GM21825 (cell line): ENCODE measurements around the gene ANXA3.
A peak's percentile ranks its signal among the peaks of the same experiment; 100 is the strongest.
"Not testable (repeated sequence)": the region's sequence is repeated elsewhere in the genome, so short reads cannot be mapped to it uniquely, and the experiment has no call there.

Source experiments
- ATAC-seq: cut with Tn5 transposase; IDR thresholded peaks from one replicate; pipeline ENCODE4 v1.9.1; 2021; ENCODE audit warnings: mild to moderate bottlenecking, moderate library complexity; ENCODE audit not compliant: unreplicated experiment

Gene ANXA3

GRCh38 chr4:78569306-78569821, 17.8 kb downstream of the ANXA3 start:
- ATAC-seq: no peak

GRCh38 chr4:78570117-78570516, 18.5 kb downstream of the ANXA3 start:
- no peak for ATAC-seq

DNA sequence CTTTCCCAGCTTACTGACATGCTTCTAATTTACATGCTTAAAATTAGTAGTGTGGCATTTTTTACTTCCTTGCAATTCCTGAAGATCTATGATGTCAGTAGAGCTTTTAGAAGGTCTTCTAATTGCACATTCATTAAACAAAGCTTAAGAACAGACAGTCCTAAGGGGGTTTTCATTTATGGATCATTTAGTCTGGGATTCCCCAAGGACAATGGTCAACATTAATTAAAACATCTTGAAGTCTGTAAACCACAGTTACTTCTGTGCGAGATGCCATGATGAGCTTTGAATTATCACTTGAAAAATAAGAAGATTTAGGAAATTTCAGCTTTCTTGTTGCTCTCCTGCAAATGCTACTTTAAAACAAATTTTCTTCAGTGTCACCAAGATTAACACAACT, 20.2 kb downstream of the ANXA3 start:
- no peak for ATAC-seq

- ATAC-seq: no peak
These were observed 27.3 kb downstream of the ANXA3 start for GRCh38 chr4:78578674-78579425.

DNA sequence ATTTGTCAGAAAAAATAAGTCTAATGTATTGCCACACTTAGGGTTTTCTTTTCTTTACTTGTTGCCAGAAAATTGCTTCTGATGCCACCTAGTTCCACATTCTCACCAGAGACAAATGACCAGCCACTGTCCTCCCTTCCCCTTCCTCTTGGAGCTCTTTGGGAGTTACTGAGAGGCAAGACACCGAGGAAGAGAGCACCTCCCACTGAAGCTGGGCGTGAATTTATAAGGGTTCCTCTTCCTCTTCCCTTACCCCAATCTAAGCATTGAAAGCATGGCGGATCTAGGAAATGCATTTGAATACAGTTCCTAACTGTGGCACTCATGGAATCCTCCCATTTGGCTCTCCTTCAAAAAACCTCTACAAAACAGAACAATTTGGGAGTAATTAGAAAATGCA, 30.0 kb downstream of the ANXA3 start:
- no peak for ATAC-seq

- ATAC-seq: no peak
These were observed 33.4 kb downstream of the ANXA3 start for GRCh38 chr4:78584863-78585547.

DNA sequence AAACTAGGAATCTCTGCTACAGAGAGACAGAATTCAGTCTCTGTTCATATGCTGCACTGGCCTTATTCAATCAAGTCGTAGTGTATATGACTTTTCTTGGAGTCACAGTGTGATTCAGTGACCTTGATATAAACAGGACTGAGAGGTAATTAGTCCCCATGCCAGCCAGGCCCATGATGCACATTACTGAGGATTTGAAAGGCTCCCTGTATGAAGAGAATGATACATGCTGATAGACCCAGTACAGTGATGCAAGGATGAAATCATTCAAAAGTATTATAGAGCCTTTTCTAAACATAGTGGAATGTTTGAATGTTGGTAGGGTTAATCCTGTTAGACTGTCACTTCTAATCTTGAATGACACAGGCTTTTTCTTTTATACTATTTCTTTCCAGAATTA, 34.1 kb downstream of the ANXA3 start:
- ATAC-seq: no peak

DNA sequence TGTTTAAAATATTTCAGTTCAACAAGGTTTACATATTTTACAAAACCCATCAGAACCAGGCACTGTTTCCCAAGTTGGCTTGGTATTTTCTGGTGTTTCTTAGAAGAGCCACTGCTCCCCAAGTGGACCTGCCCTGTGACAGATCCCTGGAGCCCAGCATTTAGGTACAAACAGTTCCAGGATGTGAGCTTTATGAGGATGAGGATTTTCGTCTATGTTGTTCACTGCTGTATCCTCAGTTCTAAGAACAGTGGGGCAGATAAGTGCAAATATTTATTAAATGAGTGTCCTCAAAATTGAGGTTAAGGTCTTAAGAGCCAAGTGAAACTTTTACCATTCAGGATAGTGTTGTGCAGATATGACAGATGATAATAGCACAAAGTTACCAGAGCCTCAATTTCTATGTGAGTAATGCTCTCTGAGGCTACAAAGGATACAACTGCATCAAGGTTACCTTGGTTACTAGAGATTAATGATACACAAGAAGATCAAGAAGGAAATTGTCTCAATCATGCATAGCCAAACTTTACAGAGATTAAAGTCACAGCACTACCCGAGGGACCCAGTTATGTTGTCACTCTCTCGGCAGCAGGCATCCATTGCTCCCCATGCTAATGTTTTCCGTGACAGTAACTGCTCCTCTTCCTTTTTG, 37.5 kb downstream of the ANXA3 start:
- ATAC-seq: no peak

DNA sequence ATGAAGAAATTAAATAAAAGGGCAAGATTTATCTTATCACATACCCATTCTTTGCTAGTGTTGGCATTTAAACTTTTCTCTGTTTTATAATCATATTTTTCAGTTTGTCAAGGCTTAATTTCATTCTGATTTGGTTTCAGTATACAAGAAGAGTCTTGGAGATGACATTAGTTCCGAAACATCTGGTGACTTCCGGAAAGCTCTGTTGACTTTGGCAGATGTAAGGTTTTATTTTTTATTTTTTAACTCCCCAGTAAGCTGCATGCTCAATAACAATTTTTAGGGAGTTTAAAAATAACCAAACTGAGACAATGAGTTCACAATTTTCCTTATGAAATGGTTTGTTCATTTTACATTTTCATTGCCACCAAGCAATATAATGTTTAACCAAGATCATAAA, 39.8 kb downstream of the ANXA3 start:
- ATAC-seq: no peak

DNA sequence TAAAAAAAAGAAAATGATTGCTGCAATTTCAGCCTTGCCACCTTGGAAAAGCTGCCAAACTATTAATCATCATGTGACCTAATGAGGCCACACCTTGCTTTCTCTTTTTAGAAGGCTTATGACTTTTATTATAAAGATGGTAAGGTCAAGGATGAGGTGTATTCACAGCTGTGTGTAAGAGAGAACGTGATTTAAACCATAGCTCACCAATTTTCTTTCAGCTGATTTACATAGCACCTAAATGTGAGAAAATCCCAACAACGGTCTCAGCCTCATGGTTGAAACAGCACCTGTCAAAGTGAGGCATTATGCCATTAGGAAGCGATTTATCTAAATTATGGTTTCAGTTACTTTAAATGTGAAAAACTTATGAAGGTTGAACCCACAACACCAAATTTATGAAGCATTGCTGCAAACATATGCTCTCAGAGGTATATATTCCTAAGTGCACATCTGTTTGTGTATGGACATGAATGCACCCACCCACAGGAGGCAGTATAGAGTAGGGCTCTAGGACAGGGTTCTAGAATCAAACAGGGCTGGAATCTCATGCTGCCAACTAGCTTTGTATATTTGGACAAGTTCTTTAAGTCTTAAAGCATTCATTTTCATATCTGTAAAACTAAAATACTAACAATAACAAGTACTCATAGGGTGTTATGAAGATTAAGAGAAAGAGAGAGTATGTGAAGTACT, 40.7 kb downstream of the ANXA3 start:
- ATAC-seq: no peak

DNA sequence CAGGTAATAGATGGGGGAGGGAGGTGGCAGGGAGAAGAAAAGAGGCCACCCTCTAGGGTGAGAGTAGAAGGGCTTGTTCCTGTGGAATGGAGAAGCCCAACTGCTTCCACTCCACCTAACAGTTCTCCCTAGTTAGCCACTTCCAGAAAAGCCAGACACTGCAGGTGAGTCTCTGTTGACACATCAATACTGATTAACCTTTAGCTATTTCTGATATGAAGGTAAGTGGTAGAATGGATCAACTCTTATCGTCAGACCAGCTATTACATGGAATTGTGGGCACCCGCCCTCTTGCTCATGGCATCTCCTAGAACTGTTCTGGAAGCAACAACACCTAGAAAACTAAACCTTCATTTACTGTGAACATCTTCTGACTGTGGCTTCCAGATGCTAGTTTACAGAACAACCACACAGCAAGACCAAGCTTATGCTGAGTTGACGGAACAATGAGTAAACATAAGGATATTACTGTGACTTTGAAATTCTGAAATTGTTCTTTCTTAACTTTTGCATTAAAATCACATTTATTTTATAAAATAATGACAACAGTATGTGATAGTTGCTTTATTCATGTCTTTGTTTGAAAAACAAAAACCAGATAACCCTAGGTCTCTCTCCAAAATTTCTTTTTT, 44.7 kb downstream of the ANXA3 start:
- no peak for ATAC-seq

GRCh38 chr4:78598431-78598830, 46.9 kb downstream of the ANXA3 start:
- ATAC-seq: not testable (repeated sequence)

DNA sequence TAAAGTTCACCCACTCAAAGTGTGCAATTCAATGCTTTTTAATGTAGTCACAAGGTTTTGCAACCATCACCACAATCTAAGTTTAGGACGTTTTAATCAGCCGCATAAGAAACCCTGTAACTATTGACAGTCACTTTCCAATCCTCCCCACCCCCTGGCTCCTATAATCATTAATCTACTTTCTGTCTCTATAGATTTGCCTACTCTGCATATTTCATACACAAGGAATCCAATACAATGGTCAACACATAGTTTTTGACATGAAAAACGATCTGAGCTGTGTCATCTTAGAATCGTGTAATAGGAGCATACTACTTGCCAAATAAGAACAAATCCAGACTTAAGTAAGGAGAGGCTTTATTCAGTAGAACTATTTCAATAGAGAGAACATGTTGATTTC, 47.6 kb downstream of the ANXA3 start:
- no peak for ATAC-seq

DNA sequence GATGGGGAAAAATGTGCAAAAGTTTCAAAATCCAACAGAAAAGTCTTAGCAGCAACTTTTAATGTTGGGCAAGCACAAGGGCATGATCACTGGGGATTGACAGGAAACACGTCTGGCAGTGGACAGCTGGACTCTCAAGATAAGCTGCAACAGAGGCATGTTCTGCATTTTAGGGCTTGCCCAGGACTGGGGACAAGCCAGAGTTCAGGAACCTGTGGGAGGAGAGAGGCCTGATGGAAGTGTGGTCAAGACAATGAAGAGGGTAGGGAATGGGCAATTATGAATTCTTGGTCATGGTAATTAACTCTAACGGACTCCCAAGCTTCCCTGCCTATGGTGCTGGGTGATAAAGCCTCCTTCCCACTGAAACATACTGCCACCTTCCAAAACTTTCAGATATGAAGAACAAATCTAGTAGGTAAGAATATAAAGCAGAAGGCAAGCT, 48.4 kb downstream of the ANXA3 start:
- no peak for ATAC-seq

DNA sequence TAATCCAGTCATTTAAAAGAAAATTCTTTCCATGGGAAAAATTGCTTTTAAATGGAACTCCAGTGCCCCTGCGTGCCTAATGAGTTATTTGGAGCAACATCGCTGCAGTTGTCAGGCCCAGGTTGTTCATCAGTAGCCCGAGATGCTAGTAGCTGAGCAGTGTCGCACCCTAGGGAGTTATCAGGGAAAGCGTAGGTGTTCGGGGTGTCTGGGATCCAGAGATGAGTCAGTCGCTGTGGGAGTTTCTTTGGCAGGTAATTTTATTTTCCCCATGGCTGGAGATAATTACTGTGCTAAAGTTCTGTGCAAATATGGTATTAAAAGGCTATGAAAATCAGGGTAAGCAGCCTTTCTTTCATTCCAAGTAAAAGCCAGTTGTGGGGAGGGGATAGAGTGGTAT, 49.4 kb downstream of the ANXA3 start:
- ATAC-seq: peak; percentile 67

- no peak for ATAC-seq
These were observed 50.8 kb downstream of the ANXA3 start for GRCh38 chr4:78602334-78602733.

GRCh38 chr4:78603384-78603783, 51.8 kb downstream of the ANXA3 start:
- no peak for ATAC-seq

DNA sequence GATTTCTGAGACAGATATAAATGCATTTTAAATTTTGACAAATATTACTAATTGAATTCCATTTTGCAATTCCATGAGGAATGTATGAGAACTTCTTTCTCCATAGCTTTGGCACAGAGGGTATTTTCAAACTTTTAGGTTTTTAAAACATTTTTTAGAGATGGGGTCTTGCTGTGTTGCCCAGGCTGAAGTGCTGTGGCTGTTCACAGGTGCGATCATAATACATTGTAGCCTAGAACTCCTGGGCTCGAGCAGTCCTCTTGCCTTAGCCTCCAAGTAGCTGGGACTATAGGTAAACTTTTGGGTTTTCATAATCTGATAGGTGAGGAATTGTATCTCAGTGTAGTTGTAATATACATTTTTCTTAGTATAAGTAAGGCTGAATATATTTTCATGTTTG, 53.4 kb downstream of the ANXA3 start:
- no peak for ATAC-seq

DNA sequence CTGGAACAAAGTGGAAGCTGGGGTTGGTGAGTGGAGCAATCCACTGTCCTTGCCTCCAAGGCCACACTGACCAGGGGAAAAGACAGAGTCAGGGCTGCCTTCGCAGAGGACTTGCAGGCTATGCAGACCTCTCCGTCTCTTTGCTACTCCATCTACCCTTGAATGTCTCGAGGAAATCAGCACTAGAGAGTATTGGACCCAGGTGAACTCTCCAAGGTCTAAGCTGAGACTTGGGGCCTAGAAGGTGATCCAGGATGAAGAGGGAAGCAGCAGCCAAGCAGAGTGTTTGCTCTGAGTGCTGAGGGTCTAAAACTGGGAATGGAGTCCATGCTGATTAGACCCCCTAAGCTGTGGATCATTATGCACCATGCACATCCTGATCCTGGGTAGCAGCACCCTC, 54.5 kb downstream of the ANXA3 start:
- ATAC-seq: no peak

DNA sequence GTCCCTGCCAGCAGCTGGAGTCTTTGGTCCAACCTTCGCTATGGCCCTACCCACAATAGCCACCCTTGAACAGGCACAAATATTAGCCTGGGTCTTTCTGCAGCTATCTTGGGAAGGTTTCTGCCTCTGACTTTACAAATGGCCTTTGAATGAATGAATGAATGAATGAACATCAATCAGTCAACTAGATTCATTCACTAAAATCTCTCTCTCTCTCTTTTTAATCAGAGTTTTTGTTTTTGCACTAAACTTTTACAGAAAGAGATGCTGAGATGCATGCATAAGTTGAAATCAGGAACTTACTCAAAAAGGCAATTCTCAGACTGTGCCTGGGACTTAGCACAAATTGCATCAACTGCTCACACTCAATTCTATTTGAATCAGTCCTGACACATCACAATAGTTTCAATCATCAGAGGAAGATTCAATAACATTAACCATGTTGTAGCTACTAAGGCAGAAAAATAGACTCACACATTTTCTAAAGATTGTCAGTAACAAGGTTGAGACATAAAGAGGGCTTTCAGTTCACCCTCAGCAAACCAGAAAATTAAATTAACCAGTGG, 55.0 kb downstream of the ANXA3 start:
- ATAC-seq: no peak
